NOMO-1 treated with dmso at 0.1 percent for 144 hours (cell line): ENCODE measurements around the gene POLR1E.

Experiments
- DNase-seq: peaks from one replicate; lab custom pipeline; 2025; ENCODE audit not compliant: unreplicated experiment; lab: John Stamatoyannopoulos, UW

Gene POLR1E, protein sequence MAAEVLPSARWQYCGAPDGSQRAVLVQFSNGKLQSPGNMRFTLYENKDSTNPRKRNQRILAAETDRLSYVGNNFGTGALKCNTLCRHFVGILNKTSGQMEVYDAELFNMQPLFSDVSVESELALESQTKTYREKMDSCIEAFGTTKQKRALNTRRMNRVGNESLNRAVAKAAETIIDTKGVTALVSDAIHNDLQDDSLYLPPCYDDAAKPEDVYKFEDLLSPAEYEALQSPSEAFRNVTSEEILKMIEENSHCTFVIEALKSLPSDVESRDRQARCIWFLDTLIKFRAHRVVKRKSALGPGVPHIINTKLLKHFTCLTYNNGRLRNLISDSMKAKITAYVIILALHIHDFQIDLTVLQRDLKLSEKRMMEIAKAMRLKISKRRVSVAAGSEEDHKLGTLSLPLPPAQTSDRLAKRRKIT

DNA sequence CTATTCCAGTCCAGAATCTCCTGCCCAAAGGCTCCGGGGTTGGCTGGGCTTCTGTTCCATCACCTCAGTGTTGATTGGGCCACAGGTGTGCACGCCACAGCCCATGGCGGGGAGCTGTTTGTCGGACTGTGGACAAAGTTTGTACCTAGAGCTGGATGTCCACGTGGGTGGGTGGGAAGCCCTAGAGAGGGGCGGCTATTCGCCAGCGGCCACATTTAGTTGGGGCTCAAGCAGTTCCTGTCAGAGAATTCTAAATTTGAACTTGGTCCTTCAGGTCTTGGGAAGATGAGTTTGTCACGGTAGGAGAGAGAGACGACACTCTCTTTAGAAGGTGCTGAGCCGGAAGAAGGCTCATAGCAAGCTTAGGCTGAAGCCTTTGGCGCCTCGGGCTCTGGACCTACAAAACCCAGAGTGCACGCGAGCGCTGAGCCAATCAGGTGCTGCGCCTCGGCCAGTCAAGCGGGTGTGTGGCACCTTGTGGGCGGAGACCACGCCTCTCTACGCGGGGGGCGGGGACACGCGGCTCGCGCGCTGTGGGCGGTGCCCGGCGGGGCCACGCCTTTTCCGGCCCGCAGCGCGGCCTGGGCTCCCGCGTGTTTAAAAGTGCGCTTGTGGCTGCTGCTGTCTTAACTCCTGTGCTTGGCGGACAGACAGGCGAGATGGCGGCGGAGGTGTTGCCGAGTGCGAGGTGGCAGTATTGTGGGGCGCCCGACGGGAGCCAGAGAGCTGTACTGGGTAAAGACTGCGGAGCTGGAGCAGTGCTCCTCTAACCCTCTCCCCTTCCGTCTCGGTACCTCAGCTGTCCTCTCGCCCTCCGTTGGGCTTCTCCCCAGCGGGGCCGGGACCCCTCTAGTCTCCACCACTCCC is at the start of gene POLR1E:
Gene POLR1E, plus strand, starts transcription at position 560 of the 867 bp plus-strand sequence. Its CDS starts 100 bp downstream, at position 660.
- peak; percentile 54 for DNase-seq

DNA sequence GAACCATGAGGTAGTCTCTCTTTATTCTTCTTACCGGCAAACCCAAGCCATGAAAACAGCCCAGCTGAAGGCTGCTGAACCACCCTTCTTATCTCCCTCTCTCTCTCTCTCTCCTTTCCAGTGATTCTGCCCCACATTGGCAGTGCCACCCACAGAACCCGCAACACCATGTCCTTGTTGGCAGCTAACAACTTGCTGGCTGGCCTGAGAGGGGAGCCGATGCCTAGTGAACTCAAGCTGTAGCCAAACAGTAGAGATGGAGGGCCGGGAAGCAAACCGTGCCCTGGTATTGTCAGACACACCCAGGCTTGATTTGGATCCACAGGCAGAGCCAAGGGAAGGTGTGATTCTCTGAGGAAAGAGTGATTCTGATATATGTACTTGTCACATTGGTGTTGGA is 49.2 kb upstream of the POLR1E start:
- no peak for DNase-seq

DNA sequence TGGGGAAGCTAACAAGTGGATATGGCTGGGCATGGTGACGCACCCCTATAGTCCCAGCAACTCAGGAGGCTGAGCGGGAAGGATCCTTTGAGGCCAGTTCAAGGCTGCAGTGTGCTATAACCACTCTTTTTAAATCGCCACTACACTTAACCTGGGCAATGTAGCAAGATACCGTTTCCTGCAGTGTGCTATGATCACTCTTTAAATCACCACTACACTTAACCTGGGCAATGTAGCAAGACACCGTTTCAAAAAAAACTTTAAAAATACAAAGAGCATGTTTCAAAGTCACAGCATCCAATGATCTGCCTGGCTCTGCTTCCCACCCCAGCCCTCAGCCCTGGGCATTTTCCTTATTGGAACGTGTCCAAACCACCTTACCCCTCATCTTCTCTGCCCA is 48.7 kb upstream of the POLR1E start:
- no peak for DNase-seq

DNA sequence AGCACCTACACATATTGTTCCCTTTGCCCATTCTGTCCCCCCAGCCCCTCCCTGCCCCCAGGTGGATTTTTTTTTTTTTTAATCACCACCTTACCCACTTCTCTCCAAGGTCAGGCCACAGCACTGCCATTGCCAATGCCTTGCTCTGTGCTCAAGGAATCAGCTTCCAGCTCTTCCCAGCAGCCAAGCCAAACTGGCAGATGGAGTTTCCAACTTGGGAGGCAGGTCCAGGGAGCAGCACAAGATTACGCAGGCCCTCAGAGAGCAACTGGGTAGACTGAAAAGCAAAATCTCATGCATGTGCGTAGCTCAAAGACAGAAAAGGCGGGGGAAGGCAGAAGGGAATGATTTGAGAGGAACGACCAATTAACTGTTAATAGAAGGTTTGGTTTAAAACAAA is 48.1 kb upstream of the POLR1E start:
- no peak for DNase-seq

DNA sequence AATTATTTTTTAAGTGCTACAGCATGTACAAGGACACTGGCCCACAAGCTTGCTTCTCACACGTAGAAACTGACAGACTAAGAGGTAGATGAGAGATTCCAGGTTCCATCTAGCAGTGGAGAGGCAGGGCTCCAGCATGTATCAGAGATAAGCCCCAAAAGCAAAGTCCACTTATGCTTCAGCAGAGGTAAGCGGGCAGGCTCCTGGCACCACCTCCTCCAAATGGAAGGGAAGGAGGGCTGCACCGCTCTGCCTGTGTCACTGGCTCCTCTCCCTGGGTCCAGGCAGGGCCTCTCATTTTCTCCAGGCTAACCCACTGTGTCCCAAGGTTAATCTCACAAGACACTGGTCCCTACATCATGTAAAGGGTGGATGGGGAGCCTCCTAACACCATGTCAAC is 47.4 kb upstream of the POLR1E start:
- DNase-seq = no peak

DNA sequence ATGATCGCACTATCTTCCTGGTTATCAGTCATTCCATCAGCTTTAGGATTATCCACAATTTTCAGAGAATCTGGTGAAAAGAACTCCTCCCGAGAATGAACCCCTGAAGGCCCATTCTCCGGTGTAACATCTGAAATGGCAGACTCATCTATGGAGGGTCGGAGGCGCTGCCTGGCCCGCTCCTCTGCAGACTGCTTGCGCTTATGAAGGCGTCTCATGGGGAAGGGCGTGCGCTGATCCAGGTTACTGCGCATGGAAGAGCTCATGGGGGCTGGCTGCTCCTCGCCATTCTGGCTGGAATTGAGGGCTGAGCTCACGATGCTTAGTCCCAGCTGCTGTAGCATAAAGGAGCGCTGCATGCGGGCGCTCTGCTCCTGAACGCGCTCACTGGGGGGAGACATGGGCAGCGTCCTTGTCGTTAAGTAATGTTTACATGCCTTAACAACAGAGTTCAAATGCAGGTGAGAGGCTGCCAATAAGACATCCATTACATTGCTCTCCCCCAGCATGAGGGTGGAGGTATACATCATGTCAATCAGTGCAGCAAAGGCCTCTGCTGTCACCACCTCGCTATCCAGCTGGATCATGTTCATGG is 43.9 kb upstream of the POLR1E start:
- DNase-seq = no peak

DNA sequence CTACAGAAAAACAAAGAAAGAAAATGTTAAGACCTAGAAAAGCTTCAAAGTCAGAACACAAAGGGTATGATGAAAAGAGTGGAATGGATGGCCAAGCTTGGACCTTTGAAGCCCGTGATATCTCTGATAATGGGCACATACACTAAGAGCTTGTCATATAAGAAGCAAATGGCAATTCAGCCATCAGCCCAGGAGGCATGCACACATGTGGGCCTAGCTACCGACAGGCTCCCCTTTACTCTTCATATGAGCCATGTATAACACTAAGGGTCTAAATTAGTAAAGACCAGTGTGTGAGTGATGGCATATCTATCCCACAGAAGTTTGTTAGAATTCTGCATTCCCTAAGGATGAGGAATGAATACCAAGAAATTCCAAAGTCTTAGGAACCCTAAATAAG is 43.2 kb upstream of the POLR1E start:
- DNase-seq = no peak

DNA sequence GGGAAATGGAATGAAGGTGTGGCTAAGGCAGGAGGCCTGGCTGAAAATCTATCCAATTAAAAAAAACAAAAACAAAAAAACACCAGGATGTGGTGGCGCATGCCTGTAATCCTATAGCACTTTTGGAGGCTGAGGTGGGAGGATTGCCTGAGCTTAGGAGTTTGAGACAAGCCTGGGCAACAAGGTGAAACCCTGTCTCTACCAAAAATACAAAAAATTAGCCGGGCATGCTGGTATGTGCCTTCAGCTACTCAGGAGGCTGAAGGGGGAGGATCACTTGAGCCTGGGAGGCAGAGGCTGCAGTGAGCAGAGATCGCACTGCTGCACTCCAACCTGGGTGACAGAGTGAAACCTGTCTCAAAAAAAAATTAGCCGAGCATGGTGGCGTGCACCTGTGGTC is 42.2 kb upstream of the POLR1E start:
- DNase-seq = no peak

DNA sequence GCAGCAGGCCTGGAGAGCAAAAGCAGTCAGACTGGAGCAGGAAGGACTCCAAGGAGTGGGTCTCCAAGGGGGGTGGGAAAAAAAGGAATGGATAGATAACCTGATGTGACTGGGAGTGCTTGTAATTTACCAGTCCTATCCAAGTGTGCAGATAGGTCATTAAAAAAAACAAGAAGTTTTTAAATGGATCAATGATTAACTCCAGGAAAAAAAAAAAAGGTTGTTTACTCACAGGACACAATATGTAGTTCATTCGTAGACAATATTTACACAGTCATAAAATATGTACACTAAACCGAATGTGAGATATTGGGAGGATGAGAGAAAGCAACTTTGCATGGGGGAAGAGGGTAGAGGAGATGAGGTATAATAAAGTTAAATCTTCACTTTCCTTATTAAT is 40.9 kb upstream of the POLR1E start:
- no peak for DNase-seq

DNA sequence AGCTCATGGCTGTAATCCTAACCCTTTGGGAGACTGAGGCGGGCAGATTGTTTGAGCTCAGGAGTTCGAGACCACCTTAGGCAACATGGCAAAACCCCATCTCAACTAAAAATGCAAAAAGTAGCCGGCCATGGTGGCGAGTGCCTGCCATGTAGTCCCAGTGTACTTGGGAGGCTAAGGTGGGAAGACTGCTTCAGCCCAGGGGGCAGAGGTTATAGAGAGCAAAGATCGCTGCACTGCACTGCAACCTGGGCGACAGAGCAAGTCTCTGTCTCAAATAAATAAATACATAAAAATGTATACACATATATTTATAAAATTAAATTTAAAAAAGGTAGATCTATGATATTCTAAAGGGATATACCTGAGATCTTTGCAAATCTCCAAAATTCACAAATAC is 39.9 kb upstream of the POLR1E start:
- DNase-seq = no peak

DNA sequence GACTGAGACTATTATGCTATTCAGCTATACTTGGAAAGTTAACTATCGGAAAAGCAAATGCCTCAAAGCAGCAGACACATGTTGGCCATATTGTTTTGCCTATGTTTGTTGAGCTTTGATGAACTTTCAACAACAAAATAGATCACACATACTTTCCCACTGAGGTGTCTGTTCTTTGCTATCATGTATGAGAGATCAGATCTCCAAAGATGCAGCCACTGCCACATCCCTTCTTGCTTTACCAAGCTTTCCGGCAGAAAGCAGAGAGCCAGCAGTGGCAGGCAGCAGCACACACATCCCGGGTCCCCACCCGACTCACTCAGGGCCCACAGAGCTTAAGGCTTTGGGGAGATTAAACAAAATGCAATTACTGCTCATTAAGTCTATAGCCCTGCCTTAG is 39.3 kb upstream of the POLR1E start:
- no peak for DNase-seq

DNA sequence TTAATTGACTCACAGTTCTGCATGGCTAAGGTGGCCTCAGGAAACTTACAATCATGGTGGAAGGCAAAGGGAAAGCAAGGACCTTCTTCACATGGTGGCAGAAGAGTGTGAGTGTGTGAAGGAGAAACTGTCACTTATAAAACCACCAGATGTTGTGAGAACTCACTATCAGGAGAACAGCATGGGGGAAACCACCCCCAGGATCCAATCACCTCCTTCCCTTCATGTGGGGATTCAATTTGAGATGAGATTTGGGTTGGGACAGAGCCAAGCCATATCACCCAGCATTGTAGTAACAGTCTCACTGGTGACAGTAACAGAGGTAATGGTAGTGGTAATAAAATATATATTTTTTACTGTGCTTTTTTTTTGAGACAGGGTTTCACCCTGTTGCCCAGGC is 38.6 kb upstream of the POLR1E start:
- no peak for DNase-seq

DNA sequence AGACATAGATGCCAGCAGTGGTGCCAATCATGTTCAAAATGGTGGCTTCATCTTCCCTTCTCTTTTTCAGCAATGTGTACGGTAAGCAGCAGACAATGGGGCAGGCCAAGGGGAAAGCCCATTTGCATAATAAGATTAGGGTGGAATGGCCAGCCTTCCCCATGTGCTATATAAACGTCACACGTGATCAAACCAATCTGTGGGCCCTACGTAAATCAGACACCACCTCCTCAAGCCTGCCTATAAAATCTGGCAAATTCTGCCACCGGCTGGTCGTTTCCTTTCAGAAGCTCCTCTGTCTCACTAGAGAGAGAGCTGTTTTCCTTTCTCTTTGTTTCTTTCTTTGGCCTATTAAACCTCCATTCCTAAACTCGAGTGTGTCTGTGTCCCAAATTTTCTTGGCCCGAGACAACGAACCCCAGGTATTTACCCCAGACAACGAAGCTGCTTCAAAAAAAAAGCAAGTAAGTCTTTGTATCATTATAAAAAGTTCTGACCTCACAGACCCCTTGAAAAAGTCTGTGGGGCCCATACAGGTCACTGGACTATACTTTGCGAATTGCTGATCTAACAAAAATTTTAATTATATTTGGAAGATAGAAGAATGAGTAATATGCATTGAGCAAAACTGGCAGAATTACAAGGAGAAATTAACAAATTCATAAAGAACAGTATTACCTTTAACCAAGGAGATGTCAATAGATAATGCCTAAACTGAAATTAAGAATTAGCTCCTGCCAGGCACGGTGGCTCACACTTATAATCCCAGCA is 35.7 kb upstream of the POLR1E start:
- no peak for DNase-seq

DNA sequence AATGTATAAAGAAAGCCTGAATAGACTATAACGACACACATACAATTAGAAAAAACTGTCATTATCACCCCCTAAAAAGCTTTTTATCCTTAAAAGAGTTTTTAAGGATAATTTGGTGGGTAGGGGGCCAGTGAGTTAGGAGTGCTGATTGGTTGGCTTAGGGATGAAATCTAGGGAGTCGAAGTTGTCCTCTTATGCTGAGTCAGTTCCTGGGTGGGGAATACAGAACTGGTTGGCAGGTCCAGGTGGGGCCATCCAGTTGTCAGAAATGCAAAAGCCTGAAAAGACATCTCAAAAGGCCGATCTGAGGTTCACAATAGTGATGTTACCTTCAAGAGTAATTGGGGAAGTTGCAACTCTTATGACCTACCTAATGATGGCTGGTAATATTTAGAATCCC is 34.1 kb upstream of the POLR1E start:
- DNase-seq = no peak

DNA sequence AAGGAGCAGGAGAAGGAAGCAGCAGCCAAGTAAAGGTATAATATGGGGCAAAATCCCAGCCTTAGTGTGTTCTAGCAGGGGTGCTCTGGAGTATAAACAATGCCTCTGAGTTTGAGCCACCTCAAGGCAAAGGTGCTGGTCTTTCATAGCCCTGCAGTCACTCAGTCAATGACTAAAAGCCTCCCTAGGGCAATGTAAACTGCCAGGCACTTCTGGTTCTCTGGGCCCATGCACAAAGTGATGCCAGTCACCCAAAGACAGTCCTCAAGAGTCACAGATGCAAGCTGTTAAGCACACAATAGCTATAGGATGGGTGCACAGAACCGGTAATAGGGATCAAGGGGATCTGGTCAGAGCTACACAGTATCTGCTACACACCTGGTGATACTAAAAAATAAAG is 33.1 kb upstream of the POLR1E start:
- no peak for DNase-seq

DNA sequence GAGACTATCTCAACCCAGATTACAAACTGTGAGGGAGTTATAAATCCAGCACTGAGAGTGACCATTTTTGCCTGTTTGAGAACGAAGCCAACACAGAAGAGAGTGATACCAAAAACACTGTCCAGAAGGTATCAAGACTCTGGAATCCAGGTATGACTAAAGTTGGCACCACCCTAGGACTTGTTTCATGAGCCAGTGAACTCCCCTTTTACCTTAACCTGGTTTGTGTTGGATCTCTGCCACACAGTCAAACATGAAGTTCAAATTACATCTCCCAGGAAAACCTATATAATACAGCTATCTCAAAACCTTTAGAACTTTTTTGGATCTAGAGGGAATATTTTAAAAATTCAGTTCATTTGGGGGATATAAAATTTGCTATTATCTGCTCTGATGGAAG is 31.9 kb upstream of the POLR1E start:
- DNase-seq = no peak

DNA sequence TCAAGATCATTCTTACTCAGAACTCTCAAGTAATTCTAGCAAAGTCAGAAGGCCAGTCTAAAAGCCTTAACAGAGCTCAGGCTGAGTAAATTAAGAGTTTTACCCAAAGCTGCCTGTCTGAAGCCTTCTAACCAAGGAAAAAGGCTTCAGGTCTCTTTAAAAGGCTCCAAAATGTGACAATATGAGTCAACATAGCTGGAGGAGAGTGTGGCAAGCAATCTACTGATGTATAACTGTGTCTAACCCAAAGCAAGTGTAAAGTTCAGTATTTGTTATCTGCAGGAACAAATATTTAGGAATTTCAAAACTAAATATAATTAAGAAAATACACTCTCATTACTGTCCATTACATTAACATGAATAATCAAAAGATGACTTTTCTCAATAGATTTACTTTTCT is 31.5 kb upstream of the POLR1E start:
- no peak for DNase-seq

DNA sequence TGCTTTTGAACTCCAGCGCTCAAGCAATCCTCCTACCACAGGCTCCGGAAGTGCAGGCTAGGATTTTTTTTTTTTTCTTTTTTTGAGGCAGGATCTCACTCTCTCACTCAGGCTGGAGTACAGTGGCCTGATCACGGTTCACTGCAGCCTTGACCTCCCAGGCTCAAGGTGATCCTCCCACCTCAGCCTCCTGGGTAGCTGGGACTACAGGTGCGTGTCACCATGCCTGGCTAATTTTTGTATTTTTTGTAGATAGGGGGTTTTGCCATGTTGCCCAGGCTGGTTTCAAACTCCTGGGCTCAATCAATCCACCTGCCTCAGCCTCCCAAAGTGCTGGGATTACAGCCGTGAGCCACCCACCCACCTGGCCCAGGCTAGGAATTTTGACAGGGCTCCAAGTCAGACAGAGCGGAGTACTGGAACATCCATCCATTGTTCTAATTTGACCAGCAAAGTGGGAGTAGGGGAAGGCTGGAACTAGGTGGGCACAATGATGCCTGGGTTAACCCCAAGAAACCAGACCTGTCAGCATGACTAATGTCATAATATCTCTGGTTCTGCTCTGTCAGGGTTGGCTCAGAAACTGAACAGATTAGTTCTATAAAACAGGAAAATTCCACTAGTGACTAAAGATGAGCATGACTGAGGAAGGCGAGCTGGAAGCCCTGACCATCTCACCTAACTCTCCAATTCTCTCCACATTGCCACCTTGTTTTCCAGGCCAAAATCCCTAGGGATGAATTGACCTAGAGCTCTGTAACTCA is 29.7 kb upstream of the POLR1E start:
- no peak for DNase-seq

DNA sequence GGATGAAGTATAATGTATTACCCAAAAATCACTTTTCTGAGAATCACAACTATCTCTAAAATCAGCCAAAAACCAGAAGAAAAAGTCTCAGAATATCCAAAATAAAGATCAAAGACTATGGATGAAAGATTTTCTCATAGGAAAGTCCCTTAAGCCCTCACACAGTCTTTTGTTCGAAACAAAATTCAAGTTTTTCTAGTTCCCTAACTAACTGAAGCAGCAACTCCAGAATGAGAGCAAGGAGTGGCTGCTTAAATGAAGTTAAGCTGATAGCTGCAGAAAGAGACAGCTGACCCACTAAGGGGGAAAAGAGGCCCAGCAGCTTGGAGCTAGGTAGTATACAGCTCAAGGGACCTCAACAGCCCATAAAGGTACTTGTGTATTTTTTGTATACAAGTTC is 28.9 kb upstream of the POLR1E start:
- DNase-seq = no peak

DNA sequence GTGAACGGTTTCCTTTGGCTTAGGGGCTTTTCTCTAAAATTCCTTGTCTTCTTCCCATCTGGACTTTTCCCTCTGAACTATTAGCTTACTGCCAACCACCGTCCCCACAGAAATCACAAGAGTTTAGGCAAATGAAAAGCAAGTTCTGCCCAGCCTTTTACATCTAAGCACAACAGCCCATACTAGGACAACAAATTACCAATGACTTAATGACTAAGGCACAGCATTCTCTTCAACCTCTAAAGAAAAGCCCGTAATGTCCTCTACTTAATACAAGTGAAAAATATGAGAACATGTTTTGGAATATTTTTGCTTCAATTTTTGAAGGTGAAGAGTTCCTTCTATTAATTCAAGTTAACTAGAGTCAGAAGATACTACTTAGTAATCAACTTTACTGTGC is 21.7 kb upstream of the POLR1E start:
- no peak for DNase-seq
